Posterior vena cava (tissue), 2 donors: ENCODE measurements around the gene CDK5RAP3. TPM values are rescaled to one million over a fixed set of nuclear protein-coding genes. Genes with fewer than 3 reads are reported as not detected.

Experiments used
- DNase-seq: peaks from one replicate; pipeline ENCODE4 v3.0.0-alpha.2; 2020; ENCODE audit warnings: low spot score
- intact Hi-C, 2 donors: fragments of 100-400 bp; cut with DNase I; formaldehyde crosslinking; loops; one replicate each; pipeline versions ENCODE4 v1.14.1 to v1.14.2; 2022 to 2023
- total RNA-seq, 2 donors: library from RNA; stranded (reverse); fragmentation: NEBNext Ultra II Directional; extraction: Animal tissue kit (Norgen Biotek cat#: 25700); gene quantifications; one replicate each; pipeline ENCODE4 v1.2.1, GENCODE V29; 2021
- donor health status: DM: yes; HTN: yes; CAD: no.
- donor health status: DM: yes; HTN: yes; CAD: no.

The CDK5RAP3 gene
- total RNA-seq, 2 donors from 2014 or later = 80.3 to 95.8 TPM

DNA sequence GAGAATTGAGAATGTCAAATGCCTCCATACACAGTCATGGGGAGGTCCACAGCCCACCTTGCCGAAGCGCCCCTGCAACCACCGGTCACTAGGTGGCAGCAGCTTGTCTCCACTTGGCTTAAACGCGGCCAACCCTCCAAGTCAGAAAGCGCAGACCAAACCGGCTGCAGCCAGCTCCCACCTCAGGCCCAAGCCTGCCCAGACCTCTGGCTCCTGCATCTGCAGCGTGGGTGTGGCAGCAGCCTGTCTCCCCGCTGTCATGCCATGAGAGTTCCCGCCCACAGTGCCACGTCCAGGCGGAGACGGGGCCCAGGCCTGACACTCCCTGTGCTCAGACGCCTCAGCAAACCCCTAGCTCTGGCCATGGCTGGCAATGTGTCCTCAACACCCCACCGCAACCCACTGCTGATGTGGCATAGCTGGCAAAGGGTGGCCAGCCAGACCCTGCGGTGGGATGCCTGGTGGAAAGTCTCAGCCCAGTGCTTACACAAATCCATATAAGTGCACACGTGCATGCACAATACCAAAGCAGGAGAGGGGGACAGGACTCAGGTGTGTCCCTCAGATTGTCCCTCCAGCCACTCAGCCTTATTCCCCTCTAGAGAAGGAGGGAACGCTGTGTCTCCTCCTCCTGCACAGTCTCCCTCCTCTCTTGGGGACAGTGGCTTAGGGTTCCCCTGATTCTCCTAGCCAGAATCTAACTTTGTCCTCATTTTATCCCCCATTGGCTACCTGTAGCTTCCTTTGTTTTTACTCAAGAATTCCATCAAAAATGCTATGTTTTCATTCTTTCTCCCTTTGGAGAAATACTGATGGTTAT is 55.8 kb downstream of the CDK5RAP3 start:
- intact Hi-C loops = loop anchor here (2.0 to 10.0 kb wide), 3 partner anchors 48 to 101 kb away; no protein-coding TSS in a partner anchor
- DNase-seq = peak; percentile 95

DNA sequence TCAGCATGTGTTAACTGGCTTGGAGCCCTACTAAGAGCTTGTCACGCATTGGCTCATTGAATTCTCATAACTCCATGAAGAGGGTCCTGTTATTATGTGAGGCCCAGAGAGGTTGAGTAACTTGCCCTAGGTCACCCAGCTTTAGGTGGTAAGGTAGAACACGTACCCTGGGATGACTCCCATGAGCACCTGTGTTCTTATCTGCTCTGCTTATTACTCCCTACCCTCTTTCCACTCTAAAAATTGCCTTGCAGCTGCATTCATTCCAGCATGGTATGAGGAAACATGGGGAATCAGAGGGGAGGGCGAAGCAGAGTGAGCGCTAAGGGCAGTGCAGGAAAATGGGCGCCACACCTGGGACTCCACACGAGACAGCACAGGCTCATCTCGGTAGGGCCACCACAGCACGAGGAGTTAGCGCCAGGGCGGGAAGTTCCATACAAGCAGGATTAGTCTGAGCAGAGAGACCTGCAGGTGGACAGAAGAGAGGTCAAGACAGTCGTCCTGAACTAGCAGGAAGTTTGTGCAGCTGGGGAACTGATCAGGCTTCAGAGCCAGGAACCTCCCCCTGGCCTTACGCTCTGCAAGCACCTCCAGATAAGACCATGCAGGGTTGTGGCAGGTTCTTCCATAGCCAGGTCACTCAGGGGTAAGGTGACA is 56.5 kb downstream of the CDK5RAP3 start:
- DNase-seq = peak; percentile 58
- intact Hi-C loops = loop anchor here (2.0 to 10.0 kb wide), 3 partner anchors 47 to 100 kb away; no protein-coding TSS in a partner anchor

DNA sequence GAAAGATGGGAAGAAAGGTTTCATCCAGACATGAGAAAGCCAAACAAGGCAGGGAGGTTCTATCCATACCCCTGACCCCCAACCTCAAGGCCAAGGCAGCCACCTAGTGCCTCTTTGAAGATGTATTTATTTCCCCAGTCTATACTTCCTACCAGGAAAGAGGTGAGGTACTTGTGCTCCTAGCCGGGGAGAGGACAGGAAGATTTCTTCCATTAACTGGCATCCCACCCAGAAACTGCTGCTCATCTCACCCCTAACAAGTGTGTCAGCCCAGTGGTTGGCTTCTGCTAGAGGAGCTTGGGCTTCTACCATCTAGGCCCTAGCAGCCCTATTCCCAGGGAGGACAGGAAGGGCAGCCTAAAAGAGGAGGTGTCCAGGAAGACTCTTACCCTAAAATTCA is 57.8 kb downstream of the CDK5RAP3 start:
- no peak for DNase-seq
- intact Hi-C loops = loop anchor here (5.0 to 10.0 kb wide), 2 partner anchors 96 to 99 kb away; no protein-coding TSS in a partner anchor

DNA sequence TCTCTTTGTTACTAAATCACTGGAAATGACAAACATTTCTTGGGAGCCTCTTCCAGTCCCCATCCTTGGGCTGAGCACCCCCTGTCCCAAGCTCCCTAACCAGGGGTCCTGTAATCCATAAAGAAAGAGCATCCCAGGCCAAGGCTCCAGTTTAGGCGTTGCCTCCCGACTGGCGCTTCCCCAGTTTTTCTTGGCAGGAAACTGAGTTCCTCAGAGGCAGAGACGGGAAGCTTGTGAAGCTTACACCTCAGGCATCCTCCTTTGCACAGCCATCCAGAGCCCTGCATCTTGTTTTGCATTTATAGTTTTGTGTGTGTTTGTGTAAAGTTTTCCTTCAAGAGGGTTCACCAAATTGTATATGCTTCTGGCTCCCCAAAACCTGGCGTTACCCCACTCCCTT is 59.6 kb downstream of the CDK5RAP3 start:
- peak; percentile 66 for DNase-seq
- intact Hi-C loops = no loop called here

Other genes with a start within 250 kb of the CDK5RAP3 start
- under 1 TPM; 0.48 to 0.65 TPM for gene TBX21, start 237.9 kb upstream of the CDK5RAP3 start, total RNA-seq
- 1 to 10 TPM; 6.4 to 9.8 TPM for gene OSBPL7, start 149.3 kb upstream of the CDK5RAP3 start, total RNA-seq
- 10 to 100 TPM; 23.9 to 28.6 TPM for gene MRPL10, start 139.6 kb upstream of the CDK5RAP3 start, total RNA-seq
- not detected for gene LRRC46, start 139.4 kb upstream of the CDK5RAP3 start, total RNA-seq
- gene SCRN2, start 129.8 kb upstream of the CDK5RAP3 start, total RNA-seq = 10 to 100 TPM; 13.3 to 17.8 TPM
- gene SP6, start 120.0 kb upstream of the CDK5RAP3 start, total RNA-seq = under 1 TPM; 0.19 to 0.48 TPM
- gene SP2, start 74.9 kb upstream of the CDK5RAP3 start, total RNA-seq = 10 to 100 TPM; 13.0 to 15.8 TPM
- 10 to 100 TPM; 14.5 to 18.8 TPM for gene PNPO, start 29.5 kb upstream of the CDK5RAP3 start, total RNA-seq
- not detected for gene PRR15L, start 13.2 kb upstream of the CDK5RAP3 start, total RNA-seq
- gene COPZ2, start 66.7 kb downstream of the CDK5RAP3 start, total RNA-seq = 100 to 1,000 TPM in 1 of 2 donors, 10 to 100 TPM in 1; 75.0 to 136 TPM
- gene NFE2L1, start 77.2 kb downstream of the CDK5RAP3 start, total RNA-seq = 100 to 1,000 TPM; 255 to 263 TPM
- 10 to 100 TPM; 38.7 to 46.1 TPM for gene CBX1, start 130.4 kb downstream of the CDK5RAP3 start, total RNA-seq
- gene SNX11, start 136.7 kb downstream of the CDK5RAP3 start, total RNA-seq = 10 to 100 TPM; 18.8 to 22.3 TPM